ENCODE data around the gene TM4SF18. TPM values are rescaled to one million over a fixed set of nuclear protein-coding genes. Genes with fewer than 3 reads are reported as not detected.
A peak's percentile ranks its signal among the peaks of the same experiment; 100 is the strongest.
"Not testable (repeated sequence)": the region's sequence is repeated elsewhere in the genome, so short reads cannot be mapped to it uniquely, and the experiment has no call there.

The TM4SF18 gene
- polyA plus RNA-seq (2013, experiment 1 of 2): 3.4 TPM
- 3.4 TPM for polyA plus RNA-seq (2013, experiment 2 of 2)

GRCh38 chr3:149333176-149333859, at the start of gene TM4SF18:
TSS of gene TM4SF18 (minus strand) at chr3:149333636. CDS start at chr3:149333382, 254 bp downstream.
- Histone ChIP-seq H3K9me3 (ENCODE audit: insufficient read depth, low read depth, low read length) (no peaks in the 10 kb centered on the region), H3K9ac (ENCODE audit: low read depth, low read length) (peak within 1 kb of the TSS; percentile 35; the same call in 1 of the 2 replicates), H3K27me3 (ENCODE audit: insufficient read depth, low read length) (no peaks in the 10 kb centered on the region), H3K27ac (ENCODE audit: low read depth, low read length) (peak within 1 kb of the TSS; percentile 59), H3K36me3 (ENCODE audit: insufficient read depth, low read length) (no peaks in the 10 kb centered on the region), H3K4me3 (ENCODE audit: low read length) (peak within 1 kb of the TSS; percentile 24), H3K4me1 (ENCODE audit: insufficient read depth, low read length) (peaks cover 21% of the 10 kb centered on the region)
- 47% methylated on average over 11 of the region's 11 CpGs for WGBS

- 94% methylated on average over 6 of the region's 6 CpGs for WGBS
- Histone ChIP-seq H3K9ac (ENCODE audit: low read depth, low read length) (no peak overlapping the region), H3K4me3 (ENCODE audit: low read length) (no peak overlapping the region), H3K4me1 (ENCODE audit: insufficient read depth, low read length) (peaks cover 6% of the 10 kb centered on the region; the same call in 1 of the 2 replicates), H3K9me3 (ENCODE audit: insufficient read depth, low read depth, low read length) (no peaks in the 10 kb centered on the region), H3K27ac (ENCODE audit: low read depth, low read length) (no peak overlapping the region), H3K27me3 (ENCODE audit: insufficient read depth, low read length) (no peaks in the 10 kb centered on the region), H3K36me3 (ENCODE audit: insufficient read depth, low read length) (no peaks in the 10 kb centered on the region)
Observed at GRCh38 chr3:149382518-149382917, 49.1 kb upstream of the TM4SF18 start.

GRCh38 chr3:149382101-149382467, 48.6 kb upstream of the TM4SF18 start:
- H3K4me1 ChIP-seq (ENCODE audit: insufficient read depth, low read length): peaks cover 7% of the 10 kb centered on the region; the same call in 1 of the 2 replicates

GRCh38 chr3:149381173-149382100, 48.0 kb upstream of the TM4SF18 start:
- H3K9ac ChIP-seq (ENCODE audit: low read depth, low read length): no peak overlapping the region
- no peak overlapping the region for H3K27ac ChIP-seq (ENCODE audit: low read depth, low read length)
- no peak overlapping the region for H3K4me3 ChIP-seq (ENCODE audit: low read length)
- WGBS: 87% methylated on average over 6 of the region's 6 CpGs
- peaks cover 12% of the 10 kb centered on the region; the same call in 1 of the 2 replicates for H3K4me1 ChIP-seq (ENCODE audit: insufficient read depth, low read length)
- H3K36me3 ChIP-seq (ENCODE audit: insufficient read depth, low read length): no peaks in the 10 kb centered on the region
- no peaks in the 10 kb centered on the region for H3K27me3 ChIP-seq (ENCODE audit: insufficient read depth, low read length)
- H3K9me3 ChIP-seq (ENCODE audit: insufficient read depth, low read depth, low read length): no peaks in the 10 kb centered on the region

More at GRCh38 chr3:149382101-149382467, 48.6 kb upstream of the TM4SF18 start:
- H3K27ac ChIP-seq (ENCODE audit: low read depth, low read length): no peak overlapping the region
- no peaks in the 10 kb centered on the region for H3K36me3 ChIP-seq (ENCODE audit: insufficient read depth, low read length)
- H3K4me3 ChIP-seq (ENCODE audit: low read length): no peak overlapping the region
- WGBS: 92% methylated on average over 2 of the region's 4 CpGs
- H3K9ac ChIP-seq (ENCODE audit: low read depth, low read length): no peak overlapping the region
- H3K9me3 ChIP-seq (ENCODE audit: insufficient read depth, low read depth, low read length): no peaks in the 10 kb centered on the region
- no peaks in the 10 kb centered on the region for H3K27me3 ChIP-seq (ENCODE audit: insufficient read depth, low read length)

- no CpG with 5 or more reads among the region's 32 CpGs for WGBS
- not testable (repeated sequence) for H3K27ac ChIP-seq (ENCODE audit: low read depth, low read length); H3K9me3 ChIP-seq (ENCODE audit: insufficient read depth, low read depth, low read length); H3K4me3 ChIP-seq (ENCODE audit: low read length); H3K27me3 ChIP-seq (ENCODE audit: insufficient read depth, low read length); H3K9ac ChIP-seq (ENCODE audit: low read depth, low read length); H3K36me3 ChIP-seq (ENCODE audit: insufficient read depth, low read length)
- H3K4me1 ChIP-seq (ENCODE audit: insufficient read depth, low read length): peaks cover 13% of the 10 kb centered on the region; the same call in 1 of the 2 replicates
Observed at GRCh38 chr3:149380220-149380619, 46.8 kb upstream of the TM4SF18 start.

GRCh38 chr3:149378478-149379309, 45.3 kb upstream of the TM4SF18 start:
- H3K27ac ChIP-seq (ENCODE audit: low read depth, low read length): no peak overlapping the region
- no peaks in the 10 kb centered on the region for H3K9me3 ChIP-seq (ENCODE audit: insufficient read depth, low read depth, low read length)
- 90% methylated on average over 9 of the region's 9 CpGs for WGBS
- H3K4me3 ChIP-seq (ENCODE audit: low read length): no peak overlapping the region
- H3K9ac ChIP-seq (ENCODE audit: low read depth, low read length): no peak overlapping the region
- H3K4me1 ChIP-seq (ENCODE audit: insufficient read depth, low read length): peaks cover 13% of the 10 kb centered on the region; the same call in 1 of the 2 replicates
- no peaks in the 10 kb centered on the region for H3K27me3 ChIP-seq (ENCODE audit: insufficient read depth, low read length)
- no peaks in the 10 kb centered on the region for H3K36me3 ChIP-seq (ENCODE audit: insufficient read depth, low read length)

GRCh38 chr3:149377408-149378364, 44.2 kb upstream of the TM4SF18 start, which contains the start of gene TM4SF1:
TSS of gene TM4SF1 (minus strand) at chr3:149377649. CDS start at chr3:149377547, 102 bp downstream.
- Histone ChIP-seq H3K9me3 (ENCODE audit: insufficient read depth, low read depth, low read length) (no peaks in the 10 kb centered on the region), H3K9ac (ENCODE audit: low read depth, low read length) (no peak within 1 kb of the TSS; the same call in 1 of the 2 replicates), H3K27ac (ENCODE audit: low read depth, low read length) (no peak within 1 kb of the TSS), H3K4me1 (ENCODE audit: insufficient read depth, low read length) (peaks cover 13% of the 10 kb centered on the region; the same call in 1 of the 2 replicates), H3K27me3 (ENCODE audit: insufficient read depth, low read length) (no peaks in the 10 kb centered on the region), H3K36me3 (ENCODE audit: insufficient read depth, low read length) (no peaks in the 10 kb centered on the region), H3K4me3 (ENCODE audit: low read length) (peak within 1 kb of the TSS; percentile 9; the same call in 1 of the 2 replicates)
- 86% methylated on average over 15 of the region's 15 CpGs for WGBS

- Histone ChIP-seq H3K9me3 (ENCODE audit: insufficient read depth, low read depth, low read length) (no peaks in the 10 kb centered on the region), H3K27me3 (ENCODE audit: insufficient read depth, low read length) (no peaks in the 10 kb centered on the region), H3K4me3 (ENCODE audit: low read length) (peak overlapping the region; percentile 9; the same call in 1 of the 2 replicates), H3K36me3 (ENCODE audit: insufficient read depth, low read length) (no peaks in the 10 kb centered on the region), H3K27ac (ENCODE audit: low read depth, low read length) (no peak overlapping the region), H3K9ac (ENCODE audit: low read depth, low read length) (no peak overlapping the region; the same call in 1 of the 2 replicates), H3K4me1 (ENCODE audit: insufficient read depth, low read length) (peaks cover 15% of the 10 kb centered on the region; the same call in 1 of the 2 replicates)
- WGBS: 94% methylated on average over 8 of the region's 8 CpGs
Observed at GRCh38 chr3:149376718-149377407, 43.4 kb upstream of the TM4SF18 start.

GRCh38 chr3:149375501-149376196, 42.2 kb upstream of the TM4SF18 start:
- H3K9me3 ChIP-seq (ENCODE audit: insufficient read depth, low read depth, low read length): no peaks in the 10 kb centered on the region
- 90% methylated on average over 4 of the region's 4 CpGs for WGBS
- H3K36me3 ChIP-seq (ENCODE audit: insufficient read depth, low read length): no peaks in the 10 kb centered on the region
- no peak overlapping the region for H3K9ac ChIP-seq (ENCODE audit: low read depth, low read length)
- H3K4me3 ChIP-seq (ENCODE audit: low read length): no peak overlapping the region
- peaks cover 26% of the 10 kb centered on the region for H3K4me1 ChIP-seq (ENCODE audit: insufficient read depth, low read length)
- no peak overlapping the region for H3K27ac ChIP-seq (ENCODE audit: low read depth, low read length)
- no peaks in the 10 kb centered on the region for H3K27me3 ChIP-seq (ENCODE audit: insufficient read depth, low read length)

Data from HUES64 (cell line).